ENCODE results near the gene PTCD2.

PTCD2 gene

DNA sequence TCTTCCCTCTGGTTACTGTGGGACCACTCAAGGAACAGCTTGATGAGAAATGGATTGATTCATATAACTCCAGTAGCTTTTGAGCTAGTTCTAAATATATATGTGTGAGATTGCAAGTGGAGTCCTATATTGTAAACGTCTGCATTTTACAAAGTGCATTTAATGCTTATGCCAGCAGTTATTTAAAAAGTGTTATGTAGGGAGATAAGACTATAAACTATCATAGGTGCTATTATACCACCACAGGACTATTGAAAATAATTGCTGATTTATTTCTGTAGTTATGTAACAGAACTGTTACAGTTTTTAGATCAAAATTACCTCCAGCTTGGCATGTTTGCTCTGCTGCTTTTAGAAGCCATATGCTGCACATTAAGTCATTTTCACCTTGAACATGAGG lies 36.2 kb downstream of the PTCD2 start:
- Histone ChIP-seq H3K27me3 (ENCODE audit: control insufficient read depth, low read length) (no peaks in the 10 kb centered on the region), H3F3A (ENCODE audit: control insufficient read depth, insufficient read depth) (no peaks in the 10 kb centered on the region), H3K27ac (ENCODE audit: low read depth, low read length) (no peak overlapping the region), H3K9me2 (replicated peaks; ENCODE audit: control insufficient read depth, low read length) (no peaks in the 10 kb centered on the region), H4K20me1 (ENCODE audit: control insufficient read depth, insufficient read depth, low read depth, low read length) (no peaks in the 10 kb centered on the region), H3K4me2 (ENCODE audit: low read length) (no peak overlapping the region), H3K36me3 (ENCODE audit: control insufficient read depth, low read length) (peaks cover 32% of the 10 kb centered on the region), H3K4me3 (ENCODE audit: low read length) (no peak overlapping the region), H3K79me2 (ENCODE audit: control insufficient read depth, low read length) (no peaks in the 10 kb centered on the region), H3K4me1 (ENCODE audit: control insufficient read depth, low read length) (no peaks in the 10 kb centered on the region), H3K9me3 (ENCODE audit: control insufficient read depth, insufficient read depth, low read length) (no peaks in the 10 kb centered on the region)
- no peak for TF ChIP-seq EZH2phosphoT487 (IDR thresholded peaks at IDR 0.05; ENCODE audit: borderline replicate concordance, low read length)
- TF ChIP-seq, protein P1, sequence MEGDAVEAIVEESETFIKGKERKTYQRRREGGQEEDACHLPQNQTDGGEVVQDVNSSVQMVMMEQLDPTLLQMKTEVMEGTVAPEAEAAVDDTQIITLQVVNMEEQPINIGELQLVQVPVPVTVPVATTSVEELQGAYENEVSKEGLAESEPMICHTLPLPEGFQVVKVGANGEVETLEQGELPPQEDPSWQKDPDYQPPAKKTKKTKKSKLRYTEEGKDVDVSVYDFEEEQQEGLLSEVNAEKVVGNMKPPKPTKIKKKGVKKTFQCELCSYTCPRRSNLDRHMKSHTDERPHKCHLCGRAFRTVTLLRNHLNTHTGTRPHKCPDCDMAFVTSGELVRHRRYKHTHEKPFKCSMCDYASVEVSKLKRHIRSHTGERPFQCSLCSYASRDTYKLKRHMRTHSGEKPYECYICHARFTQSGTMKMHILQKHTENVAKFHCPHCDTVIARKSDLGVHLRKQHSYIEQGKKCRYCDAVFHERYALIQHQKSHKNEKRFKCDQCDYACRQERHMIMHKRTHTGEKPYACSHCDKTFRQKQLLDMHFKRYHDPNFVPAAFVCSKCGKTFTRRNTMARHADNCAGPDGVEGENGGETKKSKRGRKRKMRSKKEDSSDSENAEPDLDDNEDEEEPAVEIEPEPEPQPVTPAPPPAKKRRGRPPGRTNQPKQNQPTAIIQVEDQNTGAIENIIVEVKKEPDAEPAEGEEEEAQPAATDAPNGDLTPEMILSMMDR (IDR thresholded peaks at IDR 0.05; ENCODE audit: low read depth, low read length, poor library complexity, severe bottlenecking) = no peak

DNA sequence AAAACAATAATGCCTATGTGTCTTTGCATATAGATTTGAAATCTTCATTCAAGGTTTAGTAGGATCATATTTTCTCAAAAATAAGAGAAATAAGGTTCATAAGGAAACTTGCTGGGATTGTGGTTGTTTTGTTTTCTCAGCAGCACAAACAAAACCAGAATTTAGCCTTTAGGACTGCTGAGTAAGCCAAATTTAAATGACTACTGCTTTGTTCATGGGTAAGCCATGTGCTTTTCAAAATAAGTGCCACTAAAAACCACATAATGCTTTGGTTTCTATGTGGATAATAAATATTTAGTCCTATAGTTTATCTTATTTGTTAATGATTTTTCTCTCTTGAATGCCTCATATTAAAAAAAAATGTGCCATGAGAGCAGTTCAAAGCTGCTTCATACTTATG lies 38.8 kb downstream of the PTCD2 start:
- Histone ChIP-seq H3K4me2 (ENCODE audit: low read length) (no peak overlapping the region), H3K79me2 (ENCODE audit: control insufficient read depth, low read length) (no peaks in the 10 kb centered on the region), H3F3A (ENCODE audit: control insufficient read depth, insufficient read depth) (no peaks in the 10 kb centered on the region), H4K20me1 (ENCODE audit: control insufficient read depth, insufficient read depth, low read depth, low read length) (no peaks in the 10 kb centered on the region), H3K9me3 (ENCODE audit: control insufficient read depth, insufficient read depth, low read length) (no peaks in the 10 kb centered on the region), H3K27me3 (ENCODE audit: control insufficient read depth, low read length) (no peaks in the 10 kb centered on the region), H3K9me2 (replicated peaks; ENCODE audit: control insufficient read depth, low read length) (no peaks in the 10 kb centered on the region), H3K27ac (ENCODE audit: low read depth, low read length) (no peak overlapping the region), H3K4me1 (ENCODE audit: control insufficient read depth, low read length) (no peaks in the 10 kb centered on the region), H3K36me3 (ENCODE audit: control insufficient read depth, low read length) (peaks cover 50% of the 10 kb centered on the region), H3K4me3 (ENCODE audit: low read length) (no peak overlapping the region)
- TF ChIP-seq EZH2phosphoT487 (IDR thresholded peaks at IDR 0.05; ENCODE audit: borderline replicate concordance, low read length) = no peak
- TF ChIP-seq, protein P1 (IDR thresholded peaks at IDR 0.05; ENCODE audit: low read depth, low read length, poor library complexity, severe bottlenecking) = no peak

DNA sequence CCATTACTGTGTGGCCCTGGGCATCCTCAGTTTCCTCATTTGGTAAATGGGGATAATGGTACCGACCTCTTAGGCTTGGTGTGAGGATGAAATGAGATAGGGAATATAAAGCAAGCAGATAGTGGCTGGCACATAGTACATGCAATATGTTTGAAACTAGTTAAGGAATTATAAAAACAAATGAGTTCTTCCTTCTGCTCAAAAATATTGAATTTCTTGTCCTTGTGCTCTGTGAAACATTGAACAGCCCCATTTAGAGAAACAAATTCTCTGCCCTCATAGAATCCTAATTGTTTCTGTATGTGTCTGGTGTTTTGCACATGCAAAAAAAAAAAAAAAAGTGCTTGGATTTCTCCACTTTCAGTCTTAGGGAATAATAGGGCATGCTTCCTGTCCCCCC lies 39.7 kb downstream of the PTCD2 start:
- Histone ChIP-seq H3F3A (ENCODE audit: control insufficient read depth, insufficient read depth) (no peaks in the 10 kb centered on the region), H3K4me2 (ENCODE audit: low read length) (no peak overlapping the region), H3K36me3 (ENCODE audit: control insufficient read depth, low read length) (peaks cover 50% of the 10 kb centered on the region), H3K27me3 (ENCODE audit: control insufficient read depth, low read length) (no peaks in the 10 kb centered on the region), H4K20me1 (ENCODE audit: control insufficient read depth, insufficient read depth, low read depth, low read length) (no peaks in the 10 kb centered on the region), H3K79me2 (ENCODE audit: control insufficient read depth, low read length) (no peaks in the 10 kb centered on the region), H3K4me1 (ENCODE audit: control insufficient read depth, low read length) (no peaks in the 10 kb centered on the region), H3K4me3 (ENCODE audit: low read length) (no peak overlapping the region), H3K27ac (ENCODE audit: low read depth, low read length) (no peak overlapping the region), H3K9me3 (ENCODE audit: control insufficient read depth, insufficient read depth, low read length) (no peaks in the 10 kb centered on the region), H3K9me2 (replicated peaks; ENCODE audit: control insufficient read depth, low read length) (no peaks in the 10 kb centered on the region)
- no peak for TF ChIP-seq EZH2phosphoT487 (IDR thresholded peaks at IDR 0.05; ENCODE audit: borderline replicate concordance, low read length)
- TF ChIP-seq, protein P1 (IDR thresholded peaks at IDR 0.05; ENCODE audit: low read depth, low read length, poor library complexity, severe bottlenecking) = no peak

Measured in DOHH2 (cell line).